ENCODE measurements around the gene ZDHHC17. TPM values are rescaled to one million over a fixed set of nuclear protein-coding genes. Genes with fewer than 3 reads are reported as not detected.
"Not testable (repeated sequence)": the region's sequence is repeated elsewhere in the genome, so short reads cannot be mapped to it uniquely, and the experiment has no call there.

ZDHHC17 gene
- total RNA-seq, 1 donor: 33.3 TPM

- no peak for TF ChIP-seq CTCF (IDR thresholded peaks at IDR 0.05; ENCODE audit: insufficient read depth, low read length)
- DNase-seq (ENCODE audit: low read depth): no peak
- H3K4me3 ChIP-seq (ENCODE audit: low read depth, low read length): no peak overlapping the region
Measured at GRCh38 chr12:76766161-76766560, 2.2 kb downstream of the ZDHHC17 start.

- no peak for DNase-seq (ENCODE audit: low read depth)
- no peak for TF ChIP-seq CTCF (IDR thresholded peaks at IDR 0.05; ENCODE audit: insufficient read depth, low read length)
- H3K4me3 ChIP-seq (ENCODE audit: low read depth, low read length): no peak overlapping the region
Measured at GRCh38 chr12:76768576-76768975, 4.7 kb downstream of the ZDHHC17 start.

- DNase-seq (ENCODE audit: low read depth): no peak
- no peak for TF ChIP-seq CTCF (IDR thresholded peaks at IDR 0.05; ENCODE audit: insufficient read depth, low read length)
- H3K4me3 ChIP-seq (ENCODE audit: low read depth, low read length): no peak overlapping the region
Measured at GRCh38 chr12:76777765-76778216, 13.9 kb downstream of the ZDHHC17 start.

- no peak for TF ChIP-seq CTCF (IDR thresholded peaks at IDR 0.05; ENCODE audit: insufficient read depth, low read length)
- H3K4me3 ChIP-seq (ENCODE audit: low read depth, low read length): no peak overlapping the region
- no peak for DNase-seq (ENCODE audit: low read depth)
Measured at GRCh38 chr12:76778364-76778763, 14.4 kb downstream of the ZDHHC17 start.

- H3K4me3 ChIP-seq (ENCODE audit: low read depth, low read length); DNase-seq (ENCODE audit: low read depth): not testable (repeated sequence)
Measured at GRCh38 chr12:76779310-76779709, 15.4 kb downstream of the ZDHHC17 start.

GRCh38 chr12:76781321-76781720, 17.4 kb downstream of the ZDHHC17 start:
- H3K4me3 ChIP-seq (ENCODE audit: low read depth, low read length): no peak overlapping the region
- no peak for DNase-seq (ENCODE audit: low read depth)
- TF ChIP-seq CTCF (IDR thresholded peaks at IDR 0.05; ENCODE audit: insufficient read depth, low read length): no peak

GRCh38 chr12:76782526-76782925, 18.6 kb downstream of the ZDHHC17 start:
- no peak overlapping the region for H3K4me3 ChIP-seq (ENCODE audit: low read depth, low read length)
- DNase-seq (ENCODE audit: low read depth): no peak
- no peak for TF ChIP-seq CTCF (IDR thresholded peaks at IDR 0.05; ENCODE audit: insufficient read depth, low read length)

Data from fibroblast of the aortic adventitia (primary cell).